ENCODE data around the gene CHST11. TPM values are rescaled to one million over a fixed set of nuclear protein-coding genes. Genes with fewer than 3 reads are reported as not detected.

Gene CHST11
- total RNA-seq, 1 experiment from 2014 or later: 6.7 TPM

GRCh38 chr12:104701756-104702155 is 245.0 kb downstream of the CHST11 start:
- Histone ChIP-seq H2AK5ac (ENCODE audit: insufficient read length, low read length) (no peak overlapping the region), H3K56ac (ENCODE audit: insufficient read length, low read depth, low read length) (no peak overlapping the region), H2BK20ac (ENCODE audit: low read depth, low read length, poor library complexity, severe bottlenecking) (no peak overlapping the region), H4K91ac (ENCODE audit: insufficient read length, low read depth, low read length) (no peak overlapping the region), H3K4me1 (ENCODE audit: insufficient read depth, low read length) (no peaks in the 10 kb centered on the region; the same call in 1 of the 2 replicates), H3K79me1 (ENCODE audit: insufficient read depth, low read depth, low read length, poor library complexity, severe bottlenecking) (no peaks in the 10 kb centered on the region), H2BK12ac (ENCODE audit: insufficient read length, low read depth, low read length) (no peak overlapping the region), H3K23me2 (ENCODE audit: insufficient read length, low read depth, low read length, poor library complexity, severe bottlenecking) (no peaks in the 10 kb centered on the region), H3K9ac (ENCODE audit: extremely low read depth, insufficient read length, low read length) (no peak overlapping the region), H2BK120ac (ENCODE audit: low read depth, low read length, poor library complexity, severe bottlenecking) (no peak overlapping the region), H2BK15ac (ENCODE audit: low read depth, low read length) (no peak overlapping the region), H3K9me3 (ENCODE audit: control insufficient read depth, low read depth, low read length) (no peaks in the 10 kb centered on the region), H3K27me3 (ENCODE audit: insufficient read depth, low read length) (no peaks in the 10 kb centered on the region), H3K18ac (ENCODE audit: insufficient read length, low read depth, low read length) (no peak overlapping the region), H3K4ac (ENCODE audit: low read depth, low read length) (no peak overlapping the region), H4K8ac (replicated peaks; ENCODE audit: insufficient read length, low read depth, low read length) (no peak overlapping the region), H3K79me2 (ENCODE audit: insufficient read depth, low read length) (no peaks in the 10 kb centered on the region), H2AFZ (ENCODE audit: low read length) (no peak overlapping the region), H4K5ac (ENCODE audit: insufficient read length, low read depth, low read length) (no peak overlapping the region), H2BK5ac (ENCODE audit: insufficient read length, low read length) (no peak overlapping the region), H3K4me2 (ENCODE audit: insufficient read depth, insufficient read length, low read length) (no peak overlapping the region), H3K27ac (ENCODE audit: insufficient read length, low read depth, low read length) (no peak overlapping the region), H3K14ac (ENCODE audit: insufficient read depth, low read length) (0 out of 2 replicates have a peak overlapping the region, but pooled peaks have one; percentile 24), H3T11ph (ENCODE audit: low read length) (no peak overlapping the region), H4K20me1 (ENCODE audit: control insufficient read depth, insufficient read depth, insufficient read length) (no peaks in the 10 kb centered on the region), H3K23ac (ENCODE audit: insufficient read length, low read depth, low read length) (no peak overlapping the region)
- Mint-ChIP-seq H3K4me1 (peaks cover 28 to 44% of the 10 kb centered on the region in 2 experiments), H3K27ac (peak overlapping the region in 2 of 3 experiments; percentile 9 to 78; a peak in 2 of 7 replicates), H3K4me3 (no peak overlapping the region), H3K9me3 (no peaks in the 10 kb centered on the region), H3K36me3 (ENCODE audit: insufficient read depth in 1 of 3, low read depth in 3 of 3) (no peaks in the 10 kb centered on the region; a peak in 1 of 7 replicates), H3K27me3 (ENCODE audit: low read depth) (no peaks in the 10 kb centered on the region)
- no peak for DNase-seq
- TF ChIP-seq CTCF (conservative IDR thresholded peaks at IDR 0.05): no peak
- WGBS (ENCODE audit: extremely low coverage, insufficient read length, low lambda C conversion rate): no CpG with 5 or more reads among the region's 3 CpGs
